T follicular helper cell (primary cell): ENCODE results near the gene CLTA.
A peak's percentile ranks its signal among the peaks of the same experiment; 100 is the strongest.
"Not testable (repeated sequence)": the region's sequence is repeated elsewhere in the genome, so short reads cannot be mapped to it uniquely, and the experiment has no call there.

ENCODE experiments used
- DNase-seq: peaks from one replicate; pipeline ENCODE4 v3.0.0-alpha.2; 2020; ENCODE audit warnings: low read depth

CLTA gene

GRCh38 chr9:36158917-36159316 lies 31.8 kb upstream of the CLTA start:
- DNase-seq = no peak

- DNase-seq = not testable (repeated sequence)
These were observed 31.2 kb upstream of the CLTA start for GRCh38 chr9:36159509-36159908.

GRCh38 chr9:36160126-36160525 lies 30.6 kb upstream of the CLTA start:
- not testable (repeated sequence) for DNase-seq

- DNase-seq = no peak
These were observed 29.5 kb upstream of the CLTA start for GRCh38 chr9:36161187-36161586.

DNA sequence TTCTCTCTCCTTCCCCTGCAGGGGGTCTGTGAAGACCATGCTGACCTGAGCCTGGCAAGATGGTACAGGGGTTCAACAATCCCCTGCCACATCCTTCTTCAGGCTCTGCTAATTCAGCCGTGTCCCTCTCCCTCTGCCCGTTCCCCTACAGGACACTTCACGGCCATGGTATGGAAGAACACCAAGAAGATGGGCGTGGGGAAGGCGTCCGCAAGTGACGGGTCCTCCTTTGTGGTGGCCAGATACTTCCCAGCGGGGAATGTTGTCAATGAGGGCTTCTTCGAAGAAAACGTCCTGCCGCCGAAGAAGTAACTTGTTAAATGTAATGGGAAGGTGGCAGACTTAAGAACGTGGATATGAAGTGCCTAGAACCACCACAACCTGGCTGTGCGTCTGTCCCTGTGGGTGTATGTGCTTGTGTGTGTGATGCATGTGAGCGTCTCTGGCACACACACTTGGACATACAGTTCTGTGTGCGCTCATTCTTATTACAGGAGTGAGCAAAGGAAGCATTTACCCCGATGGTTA lies 28.4 kb upstream of the CLTA start:
- no peak for DNase-seq

- DNase-seq = no peak
These were observed 27.5 kb upstream of the CLTA start for GRCh38 chr9:36163049-36163785.

DNA sequence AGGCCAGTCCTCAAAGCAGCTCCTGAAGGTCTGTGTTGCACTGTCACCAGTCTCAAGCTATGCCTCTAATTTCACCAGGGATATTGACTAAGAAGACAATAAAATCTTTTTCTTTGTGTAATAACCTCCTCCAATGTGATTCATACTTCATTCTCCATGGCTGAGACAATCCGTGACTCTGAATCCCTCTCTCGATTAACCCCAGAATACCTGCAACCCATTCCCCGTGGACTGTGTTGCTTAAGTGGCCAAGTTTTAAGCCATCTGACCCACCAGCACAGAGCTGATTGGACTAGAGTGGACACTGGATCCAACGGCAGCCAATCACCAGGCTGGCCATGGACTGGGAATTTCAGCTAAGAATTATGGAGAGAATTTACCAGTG lies 26.9 kb upstream of the CLTA start:
- no peak for DNase-seq

DNA sequence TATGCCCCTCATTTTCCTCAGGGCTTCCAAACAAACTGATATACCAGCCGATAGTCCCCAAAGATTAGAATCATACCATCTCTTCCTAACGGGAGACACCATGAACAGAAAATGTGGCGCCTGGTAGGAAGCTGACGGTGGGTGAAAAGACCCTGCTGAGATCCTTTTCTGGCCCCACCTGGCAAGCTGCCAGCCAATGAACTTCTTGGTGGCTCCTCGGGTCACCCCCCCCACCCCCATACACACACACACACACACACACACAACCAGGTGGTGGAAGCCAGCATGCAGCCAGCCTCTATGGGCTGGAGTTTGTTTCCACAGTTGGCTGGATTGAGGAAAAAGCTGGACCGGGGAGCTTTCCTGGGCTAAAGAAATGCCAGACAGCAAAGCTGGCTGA lies 26.3 kb upstream of the CLTA start:
- DNase-seq = no peak

GRCh38 chr9:36164989-36165388 lies 25.7 kb upstream of the CLTA start:
- no peak for DNase-seq

DNA sequence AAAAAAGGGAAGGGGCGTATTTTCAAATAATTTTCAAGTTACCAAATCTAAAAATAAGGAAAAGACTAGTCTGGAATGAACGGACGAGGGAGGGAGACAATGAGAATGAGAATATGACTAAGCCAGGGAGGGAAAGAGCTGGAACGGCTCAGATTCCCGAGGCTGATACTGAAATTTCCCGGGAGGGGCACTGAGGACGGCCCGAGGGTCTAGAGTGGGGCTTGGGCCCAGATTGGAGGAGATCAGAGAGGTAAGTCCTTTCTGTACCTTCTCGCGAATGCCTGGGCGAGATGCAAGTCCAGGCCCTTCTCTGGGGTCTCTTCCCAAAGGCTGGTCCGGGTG lies 24.9 kb upstream of the CLTA start:
- DNase-seq = no peak

GRCh38 chr9:36166168-36166927 lies 24.4 kb upstream of the CLTA start:
- DNase-seq = peak; percentile 68

DNA sequence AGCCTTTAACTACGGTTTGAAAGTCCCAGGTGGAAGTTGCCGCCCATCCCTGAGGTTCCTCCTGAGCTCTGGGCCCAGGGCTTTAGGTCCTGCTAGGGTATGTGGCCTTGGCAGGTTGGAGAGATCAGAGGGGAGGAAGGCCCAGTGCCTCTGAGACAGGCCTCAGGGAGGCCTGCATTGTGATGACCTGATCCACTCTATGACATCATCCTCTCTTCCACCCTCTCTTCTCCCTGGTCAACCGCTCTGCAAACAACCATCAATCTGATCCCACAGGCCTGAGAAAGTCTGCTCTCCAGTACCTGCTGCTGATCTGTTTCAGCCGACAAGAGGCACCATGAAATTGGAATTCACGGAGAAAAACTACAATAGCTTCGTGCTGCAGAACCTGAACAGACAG lies 21.6 kb upstream of the CLTA start, which contains the start of gene CCIN:
TSS of gene CCIN (plus strand) at position 223 of the 400 bp plus-strand sequence. CDS start at position 338, 115 bp downstream.
- no peak for DNase-seq

- no peak for DNase-seq
These were observed 21.0 kb upstream of the CLTA start for GRCh38 chr9:36169708-36170107.

- DNase-seq = no peak
These were observed 20.2 kb upstream of the CLTA start for GRCh38 chr9:36170531-36170930.

DNA sequence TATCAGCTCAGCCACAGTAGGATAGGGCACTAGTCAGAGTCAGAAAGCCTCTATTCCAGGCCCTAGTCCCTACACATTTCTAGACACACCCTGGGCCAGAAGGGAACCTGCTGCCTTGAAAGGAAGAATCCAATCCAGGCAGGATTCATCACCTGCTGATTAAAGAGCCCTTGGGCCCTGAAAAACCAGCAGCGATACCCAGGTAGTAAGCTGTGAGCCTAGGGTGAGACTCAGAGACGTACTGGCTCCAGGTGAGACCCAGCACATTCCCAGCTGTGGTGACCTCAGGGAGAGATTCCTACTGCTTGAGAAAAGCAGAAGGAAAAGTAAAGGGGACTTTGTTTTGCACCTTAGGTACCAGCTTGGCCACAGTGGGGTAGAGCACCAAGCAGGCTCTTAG lies 16.9 kb upstream of the CLTA start:
- no peak for DNase-seq

- DNase-seq = no peak
These were observed 16.4 kb upstream of the CLTA start for GRCh38 chr9:36174271-36174670.

GRCh38 chr9:36174731-36175130 lies 16.0 kb upstream of the CLTA start:
- DNase-seq = no peak

DNA sequence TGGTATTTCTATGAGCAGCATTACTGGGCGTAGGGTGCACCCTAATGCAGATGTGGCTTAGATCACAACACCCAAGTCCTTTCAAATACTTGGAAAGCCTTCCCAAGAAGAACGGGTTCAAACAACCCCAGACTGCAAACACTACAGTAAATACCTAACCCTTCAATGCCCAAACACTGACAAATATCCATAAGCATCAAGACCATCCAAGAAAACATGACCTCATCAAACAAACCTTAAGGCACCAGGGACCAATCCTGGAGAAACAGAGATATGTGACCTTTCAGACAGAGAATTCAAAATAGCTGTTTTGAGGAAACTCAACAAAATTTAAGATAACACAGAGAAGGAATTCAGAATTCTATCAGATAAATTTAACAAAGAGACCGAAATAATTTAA lies 15.5 kb upstream of the CLTA start:
- not testable (repeated sequence) for DNase-seq

GRCh38 chr9:36176496-36176895 lies 14.2 kb upstream of the CLTA start:
- DNase-seq = not testable (repeated sequence)

GRCh38 chr9:36177571-36177970 lies 13.2 kb upstream of the CLTA start:
- DNase-seq = no peak

DNA sequence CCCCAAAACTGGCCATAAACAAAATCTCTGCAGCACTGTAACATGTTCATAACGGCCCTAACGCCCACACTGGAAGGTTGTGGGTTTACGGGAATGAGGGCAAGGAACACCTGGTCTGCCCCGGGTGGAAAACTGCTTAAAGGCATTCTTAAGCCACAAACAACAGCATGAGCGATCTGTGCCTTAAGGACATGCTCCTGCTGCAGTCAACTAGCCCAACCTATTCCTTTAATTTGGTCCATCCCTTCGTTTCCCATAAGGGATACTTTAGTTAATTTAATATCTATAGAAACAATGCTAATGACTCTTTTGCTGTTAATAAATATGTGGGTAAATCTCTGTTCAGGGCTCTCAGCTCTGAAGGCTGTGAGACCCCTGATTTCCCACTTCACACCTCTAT lies 10.5 kb upstream of the CLTA start:
- not testable (repeated sequence) for DNase-seq

- DNase-seq = no peak
These were observed 3.3 kb upstream of the CLTA start for GRCh38 chr9:36187414-36187813.

DNA sequence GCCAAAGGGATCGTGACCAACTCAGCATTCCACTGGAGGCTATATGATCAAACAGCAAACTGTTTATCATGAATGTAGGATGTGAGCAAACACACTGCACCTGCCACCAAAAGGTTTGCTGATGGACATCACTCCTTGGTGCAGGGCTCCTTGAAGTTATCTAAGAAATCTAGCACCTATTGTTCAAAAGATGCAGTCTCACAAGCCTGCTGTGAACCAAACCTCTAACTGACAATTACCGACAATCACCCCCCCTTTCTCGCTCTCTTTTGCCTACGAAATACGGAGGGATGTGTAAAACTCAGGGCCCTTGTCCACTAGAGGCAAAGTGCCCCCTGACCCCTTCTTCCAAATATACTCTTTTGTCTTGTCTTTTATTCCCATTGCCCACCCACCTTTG lies 2.5 kb upstream of the CLTA start:
- no peak for DNase-seq
